Measurements from ENCODE around the gene ZC3H4.

GRCh38 chr19:47072323-47072722 lies 41.3 kb downstream of the ZC3H4 start:
- TF ChIP-seq CTCF (IDR thresholded peaks at IDR 0.05), result no peak
- TF ChIP-seq POLR2A (IDR thresholded peaks at IDR 0.05), result no peak

All from adrenal gland (tissue), 5 donors.